Activated T-helper 1 cell treated with anti-CD3 and anti-CD28 coated beads, Interleukin-12 subunit alpha, Interleukin-12 subunit beta, Interleukin-2, Interleukin-4 antibody, amounts not matched to agents 30 ng/mL and 10 ng/mL and 1 ng/mL, durations not matched to agents 14 hours and 24 hours and 36 hours (primary cell): ENCODE measurements around the gene NGFR. TPM values are rescaled to one million over a fixed set of nuclear protein-coding genes. Genes with fewer than 3 reads are reported as not detected.

Source experiments
- DNase-seq: peaks from one replicate; pipeline ENCODE4 v3.0.0; 2021; ENCODE audit warnings: low spot score
- H3K27ac Mint-ChIP-seq: one replicate; pipeline ENCODE4 v1.8.0; 2021; ENCODE audit warnings: mild to moderate bottlenecking, mixed read lengths
- H3K27me3 Mint-ChIP-seq: one replicate; pipeline ENCODE4 v1.8.0; 2022; ENCODE audit warnings: mild to moderate bottlenecking, moderate library complexity, mixed read lengths; ENCODE audit not compliant: insufficient read depth
- H3K36me3 Mint-ChIP-seq: one replicate; pipeline ENCODE4 v1.8.0; 2021; ENCODE audit warnings: low read depth, mixed read lengths
- H3K4me1 Mint-ChIP-seq: one replicate; pipeline ENCODE4 v1.8.0; 2021; ENCODE audit warnings: low read depth, mixed read lengths
- H3K4me3 Mint-ChIP-seq: one replicate; pipeline ENCODE4 v1.8.0; 2021; ENCODE audit warnings: mild to moderate bottlenecking, moderate library complexity, mixed read lengths
- H3K9me3 Mint-ChIP-seq: one replicate; pipeline ENCODE4 v1.8.0; 2021; ENCODE audit warnings: mixed read lengths
- intact Hi-C: fragments of 100-400 bp; cut with micrococcal nuclease; formaldehyde crosslinking; loops from one replicate; pipeline ENCODE4 v1.15.1; 2024
- total RNA-seq: library from RNA; stranded (reverse); gene quantifications from 2 replicates; pipeline ENCODE4 v1.2.3, GENCODE V29; 2022

The NGFR gene
- total RNA-seq, 1 donor from 2014 or later: 0.13 TPM

- Mint-ChIP-seq H3K27me3 (peaks cover 6% of the 10 kb centered on the region), H3K36me3 (no peaks in the 10 kb centered on the region), H3K27ac (no peak overlapping the region), H3K9me3 (no peaks in the 10 kb centered on the region), H3K4me3 (no peak overlapping the region), H3K4me1 (no peaks in the 10 kb centered on the region)
- no peak for DNase-seq
- intact Hi-C loops: no loop called here
These were observed 23.4 kb downstream of the NGFR start for GRCh38 chr17:49518346-49519078.

- intact Hi-C loops: no loop called here
- no peaks in the 10 kb centered on the region for H3K9me3 Mint-ChIP-seq
- peaks cover 3% of the 10 kb centered on the region for H3K27me3 Mint-ChIP-seq
- H3K36me3 Mint-ChIP-seq: no peaks in the 10 kb centered on the region
- H3K4me1 Mint-ChIP-seq: no peaks in the 10 kb centered on the region
- no peak for DNase-seq
- no peak overlapping the region for H3K27ac Mint-ChIP-seq
- no peak overlapping the region for H3K4me3 Mint-ChIP-seq
These were observed 24.7 kb downstream of the NGFR start for GRCh38 chr17:49519781-49520180.

GRCh38 chr17:49520386-49521087 is 25.4 kb downstream of the NGFR start:
- Mint-ChIP-seq H3K4me3 (no peak overlapping the region), H3K36me3 (no peaks in the 10 kb centered on the region), H3K27me3 (peaks cover 3% of the 10 kb centered on the region), H3K4me1 (no peaks in the 10 kb centered on the region), H3K27ac (no peak overlapping the region), H3K9me3 (no peaks in the 10 kb centered on the region)
- DNase-seq: no peak
- intact Hi-C loops: no loop called here

- H3K36me3 Mint-ChIP-seq: no peaks in the 10 kb centered on the region
- H3K4me3 Mint-ChIP-seq: no peak overlapping the region
- no peak overlapping the region for H3K27ac Mint-ChIP-seq
- peaks cover 3% of the 10 kb centered on the region for H3K27me3 Mint-ChIP-seq
- intact Hi-C loops: no loop called here
- no peak for DNase-seq
- H3K4me1 Mint-ChIP-seq: no peaks in the 10 kb centered on the region
- H3K9me3 Mint-ChIP-seq: no peaks in the 10 kb centered on the region
These were observed 26.0 kb downstream of the NGFR start for GRCh38 chr17:49521088-49521450.

- no peak for DNase-seq
- H3K36me3 Mint-ChIP-seq: no peaks in the 10 kb centered on the region
- H3K4me1 Mint-ChIP-seq: no peaks in the 10 kb centered on the region
- no peak overlapping the region for H3K27ac Mint-ChIP-seq
- intact Hi-C loops: no loop called here
- H3K27me3 Mint-ChIP-seq: peaks cover 3% of the 10 kb centered on the region
- no peaks in the 10 kb centered on the region for H3K9me3 Mint-ChIP-seq
- no peak overlapping the region for H3K4me3 Mint-ChIP-seq
These were observed 26.6 kb downstream of the NGFR start for GRCh38 chr17:49521471-49522356.

GRCh38 chr17:49522357-49522890 is 27.3 kb downstream of the NGFR start:
- Mint-ChIP-seq H3K4me1 (no peaks in the 10 kb centered on the region), H3K36me3 (no peaks in the 10 kb centered on the region), H3K27me3 (peaks cover 3% of the 10 kb centered on the region), H3K27ac (no peak overlapping the region), H3K4me3 (no peak overlapping the region), H3K9me3 (no peaks in the 10 kb centered on the region)
- intact Hi-C loops: no loop called here
- DNase-seq: no peak

- intact Hi-C loops: no loop called here
- Mint-ChIP-seq H3K9me3 (no peaks in the 10 kb centered on the region), H3K27me3 (peaks cover 3% of the 10 kb centered on the region), H3K4me1 (no peaks in the 10 kb centered on the region), H3K27ac (no peak overlapping the region), H3K36me3 (no peaks in the 10 kb centered on the region), H3K4me3 (no peak overlapping the region)
- DNase-seq: no peak
These were observed 28.1 kb downstream of the NGFR start for GRCh38 chr17:49523196-49523595.

GRCh38 chr17:49523706-49524472 is 28.8 kb downstream of the NGFR start:
- no peaks in the 10 kb centered on the region for H3K9me3 Mint-ChIP-seq
- peaks cover 3% of the 10 kb centered on the region for H3K27me3 Mint-ChIP-seq
- no peak overlapping the region for H3K27ac Mint-ChIP-seq
- H3K4me3 Mint-ChIP-seq: no peak overlapping the region
- no peaks in the 10 kb centered on the region for H3K4me1 Mint-ChIP-seq
- no peak for DNase-seq
- intact Hi-C loops: no loop called here
- H3K36me3 Mint-ChIP-seq: no peaks in the 10 kb centered on the region

- Mint-ChIP-seq H3K4me1 (no peaks in the 10 kb centered on the region), H3K27ac (no peak overlapping the region), H3K9me3 (no peaks in the 10 kb centered on the region), H3K27me3 (no peaks in the 10 kb centered on the region), H3K4me3 (no peak overlapping the region), H3K36me3 (no peaks in the 10 kb centered on the region)
- intact Hi-C loops: no loop called here
- no peak for DNase-seq
These were observed 29.6 kb downstream of the NGFR start for GRCh38 chr17:49524473-49525359.

GRCh38 chr17:49525831-49526741 is 31.0 kb downstream of the NGFR start:
- no peaks in the 10 kb centered on the region for H3K9me3 Mint-ChIP-seq
- no peak for DNase-seq
- intact Hi-C loops: no loop called here
- no peak overlapping the region for H3K4me3 Mint-ChIP-seq
- H3K27ac Mint-ChIP-seq: no peak overlapping the region
- H3K27me3 Mint-ChIP-seq: peaks cover 2% of the 10 kb centered on the region
- no peaks in the 10 kb centered on the region for H3K4me1 Mint-ChIP-seq
- no peaks in the 10 kb centered on the region for H3K36me3 Mint-ChIP-seq
